MM.1S (cell line): ENCODE data around the gene PEX13.

Experiments
- EZH2phosphoT487 ChIP-seq: fragments of 300-600 bp; sonication (generic); IDR thresholded peaks from 2 replicates; pipeline ENCODE4 v1.6.1; 2018; ENCODE audit warnings: antibody characterized with exemption, low read length
- TF ChIP-seq, protein P1 (sequence below): fragments of 300-600 bp; sonication (generic); IDR thresholded peaks from 2 replicates; pipeline ENCODE4 v1.5.1; 2016; ENCODE audit warnings: antibody characterized with exemption, low read length, mixed read lengths

- TF ChIP-seq, protein P1, sequence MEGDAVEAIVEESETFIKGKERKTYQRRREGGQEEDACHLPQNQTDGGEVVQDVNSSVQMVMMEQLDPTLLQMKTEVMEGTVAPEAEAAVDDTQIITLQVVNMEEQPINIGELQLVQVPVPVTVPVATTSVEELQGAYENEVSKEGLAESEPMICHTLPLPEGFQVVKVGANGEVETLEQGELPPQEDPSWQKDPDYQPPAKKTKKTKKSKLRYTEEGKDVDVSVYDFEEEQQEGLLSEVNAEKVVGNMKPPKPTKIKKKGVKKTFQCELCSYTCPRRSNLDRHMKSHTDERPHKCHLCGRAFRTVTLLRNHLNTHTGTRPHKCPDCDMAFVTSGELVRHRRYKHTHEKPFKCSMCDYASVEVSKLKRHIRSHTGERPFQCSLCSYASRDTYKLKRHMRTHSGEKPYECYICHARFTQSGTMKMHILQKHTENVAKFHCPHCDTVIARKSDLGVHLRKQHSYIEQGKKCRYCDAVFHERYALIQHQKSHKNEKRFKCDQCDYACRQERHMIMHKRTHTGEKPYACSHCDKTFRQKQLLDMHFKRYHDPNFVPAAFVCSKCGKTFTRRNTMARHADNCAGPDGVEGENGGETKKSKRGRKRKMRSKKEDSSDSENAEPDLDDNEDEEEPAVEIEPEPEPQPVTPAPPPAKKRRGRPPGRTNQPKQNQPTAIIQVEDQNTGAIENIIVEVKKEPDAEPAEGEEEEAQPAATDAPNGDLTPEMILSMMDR = no peak
- TF ChIP-seq EZH2phosphoT487 = no peak
These were observed 38.0 kb downstream of the PEX13 start for GRCh38 chr2:61055557-61055956.
